Neural progenitor cell (in vitro differentiated cells): ENCODE data around the gene APBB2.

Experiments used
- EZH2 ChIP-seq: fragments of 200-600 bp; sonication (generic); IDR thresholded peaks from 2 replicates; pipeline ENCODE4 v1.6.1; 2017; ENCODE audit warnings: antibody characterized with exemption, mild to moderate bottlenecking, moderate library complexity
- TF ChIP-seq, protein P1 (sequence below): fragments of 200-600 bp; sonication (generic); IDR thresholded peaks from 2 replicates; pipeline ENCODE4 v1.5.1; 2017; ENCODE audit warnings: antibody characterized with exemption, mild to moderate bottlenecking

DNA sequence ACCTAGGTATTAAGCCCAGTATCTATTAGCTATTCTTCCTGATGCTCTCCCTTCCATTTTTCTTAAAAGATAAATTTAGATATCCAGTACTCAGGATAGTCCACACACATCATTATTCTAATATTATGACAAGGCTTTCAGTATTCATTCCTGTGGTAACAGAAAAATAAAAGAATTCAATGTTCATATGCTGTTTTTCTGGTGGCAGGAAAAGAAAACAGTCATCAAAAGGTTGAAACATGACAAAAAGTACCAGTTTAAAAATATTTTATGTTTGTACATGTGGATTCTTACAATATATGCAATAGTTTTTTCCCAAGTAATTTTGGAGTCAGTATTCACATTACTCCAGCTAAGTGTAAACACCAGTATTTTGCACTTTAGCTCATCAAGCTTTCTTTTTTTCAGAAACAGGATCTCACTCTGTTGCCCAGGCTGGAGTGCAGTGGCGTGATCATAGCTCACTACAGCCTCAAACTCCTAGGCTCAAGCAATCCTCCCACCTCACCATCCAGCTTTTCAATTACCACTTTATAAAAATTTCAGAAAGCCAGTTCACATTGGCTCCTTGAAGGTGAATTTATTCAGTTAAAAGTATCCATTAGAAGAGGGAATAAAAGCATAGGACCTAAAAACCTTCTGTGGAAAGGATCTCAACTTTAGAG is 2.3 kb downstream of the APBB2 start:
- TF ChIP-seq, protein P1, sequence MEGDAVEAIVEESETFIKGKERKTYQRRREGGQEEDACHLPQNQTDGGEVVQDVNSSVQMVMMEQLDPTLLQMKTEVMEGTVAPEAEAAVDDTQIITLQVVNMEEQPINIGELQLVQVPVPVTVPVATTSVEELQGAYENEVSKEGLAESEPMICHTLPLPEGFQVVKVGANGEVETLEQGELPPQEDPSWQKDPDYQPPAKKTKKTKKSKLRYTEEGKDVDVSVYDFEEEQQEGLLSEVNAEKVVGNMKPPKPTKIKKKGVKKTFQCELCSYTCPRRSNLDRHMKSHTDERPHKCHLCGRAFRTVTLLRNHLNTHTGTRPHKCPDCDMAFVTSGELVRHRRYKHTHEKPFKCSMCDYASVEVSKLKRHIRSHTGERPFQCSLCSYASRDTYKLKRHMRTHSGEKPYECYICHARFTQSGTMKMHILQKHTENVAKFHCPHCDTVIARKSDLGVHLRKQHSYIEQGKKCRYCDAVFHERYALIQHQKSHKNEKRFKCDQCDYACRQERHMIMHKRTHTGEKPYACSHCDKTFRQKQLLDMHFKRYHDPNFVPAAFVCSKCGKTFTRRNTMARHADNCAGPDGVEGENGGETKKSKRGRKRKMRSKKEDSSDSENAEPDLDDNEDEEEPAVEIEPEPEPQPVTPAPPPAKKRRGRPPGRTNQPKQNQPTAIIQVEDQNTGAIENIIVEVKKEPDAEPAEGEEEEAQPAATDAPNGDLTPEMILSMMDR, result no peak
- no peak for TF ChIP-seq EZH2
